Activated CD4-positive, alpha-beta T cell treated with anti-CD3 and anti-CD28 coated beads, Interleukin-2, amount 50 U/mL, for 24 hours (primary cell): ENCODE data around the gene NAT14.

Experiments
- DNase-seq, 2 donors: peaks; one replicate each; pipeline ENCODE4 v3.0.0-alpha.2; 2020; ENCODE audit warnings: low read depth in 1 of 2, low spot score in 1 of 2

Gene NAT14

DNA sequence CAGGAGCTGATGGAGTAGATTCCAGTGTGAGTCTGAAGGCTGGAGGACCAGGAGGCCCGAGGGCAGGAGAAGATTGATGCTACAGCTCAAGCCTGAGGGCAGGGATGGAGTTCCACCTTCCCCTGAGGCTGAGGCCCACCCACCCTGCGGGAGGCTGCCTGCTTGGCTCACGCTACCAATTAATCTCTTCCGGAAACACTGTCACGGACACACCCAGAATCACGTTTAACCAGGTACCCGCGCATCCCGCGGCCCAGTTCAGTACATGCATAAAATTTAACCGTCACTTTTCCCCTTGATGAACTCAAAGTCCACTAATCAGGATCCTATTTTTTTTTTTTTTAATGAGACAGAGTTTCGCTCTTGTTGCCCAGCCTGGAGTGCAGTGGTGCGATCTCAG lies 13.7 kb upstream of the NAT14 start:
- no peak for DNase-seq

DNA sequence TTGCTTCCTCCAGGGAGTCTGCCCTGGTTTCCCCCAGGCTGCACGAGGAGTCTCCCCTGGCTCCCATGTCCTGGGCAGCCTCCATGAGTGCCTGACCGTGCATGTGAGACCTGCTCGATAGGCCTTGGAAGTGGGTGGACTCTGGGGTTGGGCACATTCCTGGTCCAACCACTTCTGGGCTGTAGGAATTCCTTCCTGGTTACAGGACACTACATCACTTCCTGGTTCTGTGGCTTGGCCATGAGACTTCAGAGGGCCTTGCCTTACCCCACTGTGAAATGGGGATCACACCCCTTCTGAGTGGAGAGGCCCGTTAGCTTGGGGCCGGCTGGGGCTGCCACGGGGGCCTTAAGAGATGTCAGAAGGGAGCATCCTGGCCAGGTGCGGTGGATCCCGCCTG lies 12.5 kb upstream of the NAT14 start:
- DNase-seq = no peak

DNA sequence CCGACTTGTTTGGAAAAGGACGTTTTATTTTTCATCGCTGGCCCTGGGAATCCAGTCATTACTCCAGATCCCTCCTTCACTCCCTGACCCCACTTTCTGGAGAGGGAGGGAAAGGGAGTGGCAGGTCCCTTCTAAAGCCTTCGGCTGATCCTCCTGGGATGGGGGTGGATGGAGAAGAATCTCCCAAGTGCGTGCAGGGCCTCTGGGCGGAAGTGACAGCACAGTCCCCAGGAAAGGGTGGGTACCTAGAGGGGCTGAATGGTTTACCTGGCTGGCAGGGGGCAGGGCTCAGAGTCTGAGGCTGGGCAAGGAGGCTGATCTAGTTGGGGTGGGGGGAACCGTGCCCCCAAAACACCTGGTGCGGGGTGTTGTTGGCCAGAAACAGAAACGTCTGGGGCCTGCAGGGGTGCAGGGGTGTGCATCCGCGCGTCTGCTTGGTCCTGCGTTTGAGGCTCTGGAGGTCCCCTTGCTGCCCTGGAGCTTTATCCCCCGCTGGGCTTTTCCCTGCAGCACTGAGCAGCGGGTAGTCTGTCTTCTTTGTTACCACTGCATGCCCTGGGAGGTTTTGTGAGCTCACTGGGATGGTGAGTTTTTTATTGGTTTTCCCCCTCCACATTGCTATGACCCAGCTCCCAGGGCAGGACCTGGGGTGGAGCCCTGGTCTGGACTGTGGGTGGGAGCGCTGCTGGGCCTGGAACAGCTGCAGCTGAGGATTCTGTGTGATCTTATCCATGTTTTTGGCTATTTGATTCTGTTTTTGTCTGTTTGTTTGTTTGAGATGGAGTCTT lies 11.6 kb upstream of the NAT14 start:
- DNase-seq = no peak

DNA sequence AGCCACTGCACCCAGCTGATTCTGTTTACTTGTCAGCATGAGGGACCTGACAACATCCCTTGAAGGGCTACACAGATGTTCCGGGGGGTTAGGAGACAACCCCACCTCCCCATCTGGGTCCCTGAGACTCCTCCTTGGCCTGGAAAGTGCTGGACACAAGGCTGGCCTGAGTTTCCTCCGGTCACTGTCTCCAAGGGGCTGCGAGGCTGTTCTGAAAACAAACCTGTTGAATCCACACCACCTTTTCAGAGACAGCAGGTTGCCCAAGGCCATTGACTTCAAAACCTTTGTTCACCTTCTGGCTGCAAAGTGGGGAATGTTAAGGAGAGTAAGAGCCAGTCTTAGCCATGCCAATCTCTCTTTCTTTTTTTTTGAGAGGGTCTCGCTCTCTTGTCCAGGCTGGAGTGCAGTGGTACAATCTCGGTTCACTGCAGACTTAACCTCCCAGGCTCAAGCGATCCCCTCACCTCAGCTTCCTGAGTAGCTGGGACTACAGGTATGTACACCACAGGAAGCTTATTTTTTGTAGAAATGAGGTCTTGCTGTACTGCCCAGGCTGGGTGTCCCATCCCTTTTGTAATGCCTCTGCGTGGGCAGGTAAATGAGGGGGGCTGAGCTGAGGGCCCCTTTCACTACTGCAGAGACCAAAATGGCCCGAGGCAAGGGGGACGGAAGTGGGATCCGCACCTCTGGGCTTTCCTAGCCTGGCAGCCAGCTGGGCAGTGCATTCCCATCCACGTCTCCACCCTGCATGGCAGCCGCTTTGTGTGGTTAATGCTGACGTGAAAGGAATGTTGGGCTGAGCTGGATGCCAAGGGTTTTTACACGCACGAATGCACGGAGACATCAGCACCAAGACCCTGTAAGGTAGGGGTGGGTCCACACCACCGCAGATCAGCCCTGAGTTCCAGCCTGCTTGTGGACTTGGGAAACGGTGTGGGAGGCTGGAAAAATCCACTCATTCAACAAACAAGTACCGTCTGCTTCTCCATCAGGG lies 10.4 kb upstream of the NAT14 start:
- no peak for DNase-seq

DNA sequence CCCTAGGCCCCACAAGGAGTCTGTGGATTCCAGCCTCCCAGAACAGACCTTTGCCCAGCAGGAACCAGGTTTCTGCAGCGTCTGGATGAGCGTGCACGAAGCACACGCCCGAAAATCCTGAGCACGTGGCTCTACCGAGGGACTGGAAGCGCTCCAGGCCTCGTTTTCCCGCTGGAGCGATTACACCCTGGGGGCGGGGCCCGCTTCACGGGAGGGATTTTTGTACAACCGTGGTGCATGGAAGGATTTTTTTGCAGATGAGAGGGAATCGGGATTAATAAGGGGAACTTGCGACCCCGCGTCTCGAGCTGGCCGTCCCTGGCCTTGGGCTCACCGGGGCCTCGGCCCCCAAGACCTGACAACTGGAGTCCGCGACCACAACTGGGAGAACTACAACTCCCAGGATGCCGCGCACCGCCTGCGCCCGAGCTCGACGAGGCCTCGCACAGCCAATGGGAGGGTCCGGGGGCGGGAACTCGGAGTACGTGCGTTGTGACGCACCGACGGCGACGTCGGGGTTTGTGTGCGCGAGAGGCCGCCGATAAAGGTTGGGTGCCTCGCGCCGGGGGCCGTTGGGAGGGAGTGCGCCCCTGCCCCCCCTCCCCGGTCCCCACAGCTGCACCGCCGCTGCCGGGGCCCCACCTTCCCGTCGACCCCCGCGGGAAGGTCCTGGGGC lies 8.8 kb upstream of the NAT14 start, which contains the start of gene ZNF628:
TSS of gene ZNF628 (plus strand) at position 518 of the 676 bp plus-strand sequence. CDS start 3,294 bp downstream, outside the sequence.
- peak; percentile 97 for DNase-seq

DNA sequence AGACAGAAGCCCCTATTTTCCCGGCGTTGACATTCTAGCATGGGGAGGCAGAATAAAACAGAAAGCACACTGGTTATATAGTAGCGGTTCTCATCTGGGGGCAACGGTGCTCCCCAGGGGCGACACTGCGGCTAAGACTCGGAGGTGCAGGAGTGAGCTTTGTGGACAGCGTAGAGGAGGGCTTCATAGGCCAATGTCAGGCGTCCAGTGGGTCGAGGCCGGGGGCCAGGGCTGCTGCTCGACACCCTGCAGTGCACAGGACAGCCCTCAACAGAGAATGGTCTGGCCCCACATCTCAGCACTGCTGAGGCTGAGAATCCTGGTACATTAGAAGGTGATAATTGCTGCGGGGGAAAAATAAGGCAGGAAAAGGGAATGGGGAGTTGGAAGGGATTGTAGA lies 7.1 kb upstream of the NAT14 start:
- no peak for DNase-seq

DNA sequence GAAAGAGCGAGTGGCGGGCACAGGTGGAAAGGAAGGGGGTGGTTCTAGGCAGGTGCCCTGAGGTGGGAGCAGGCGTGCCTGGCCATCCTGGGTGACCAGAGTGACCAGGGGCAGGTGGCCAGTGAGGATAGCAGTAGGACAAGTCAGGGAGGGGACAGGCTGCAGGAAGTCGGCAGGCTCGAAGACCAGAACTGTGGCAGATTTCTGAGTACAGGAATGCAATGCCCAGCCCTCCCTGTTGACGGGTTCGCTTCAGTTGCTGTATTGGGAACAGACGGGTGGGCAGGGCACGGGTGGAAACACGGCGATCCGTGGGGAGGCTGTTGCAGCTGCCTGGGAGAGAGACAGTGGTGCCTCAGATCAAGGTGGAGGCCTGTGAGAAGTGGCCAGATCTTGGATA lies 6.6 kb upstream of the NAT14 start:
- DNase-seq = no peak

DNA sequence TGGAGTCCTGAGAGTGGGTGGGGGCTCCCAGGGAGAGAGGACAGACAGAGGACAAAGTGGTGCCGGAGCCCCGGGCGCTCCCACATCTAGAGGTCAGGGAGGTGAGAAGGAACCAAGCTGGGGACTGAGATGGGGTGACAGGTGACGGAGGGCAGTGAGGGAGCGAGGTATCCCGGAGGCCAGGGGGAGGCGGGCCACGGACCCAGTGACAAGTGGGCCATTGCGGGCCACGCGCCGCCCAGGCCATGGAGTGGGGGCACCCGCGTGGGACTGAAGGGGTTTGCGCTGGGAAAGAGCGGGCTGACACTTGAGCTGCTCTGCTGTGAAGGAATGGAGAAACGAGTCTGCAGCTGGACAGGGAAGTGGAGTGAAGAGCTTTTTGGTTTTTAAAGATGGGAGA lies 5.9 kb upstream of the NAT14 start:
- no peak for DNase-seq

DNA sequence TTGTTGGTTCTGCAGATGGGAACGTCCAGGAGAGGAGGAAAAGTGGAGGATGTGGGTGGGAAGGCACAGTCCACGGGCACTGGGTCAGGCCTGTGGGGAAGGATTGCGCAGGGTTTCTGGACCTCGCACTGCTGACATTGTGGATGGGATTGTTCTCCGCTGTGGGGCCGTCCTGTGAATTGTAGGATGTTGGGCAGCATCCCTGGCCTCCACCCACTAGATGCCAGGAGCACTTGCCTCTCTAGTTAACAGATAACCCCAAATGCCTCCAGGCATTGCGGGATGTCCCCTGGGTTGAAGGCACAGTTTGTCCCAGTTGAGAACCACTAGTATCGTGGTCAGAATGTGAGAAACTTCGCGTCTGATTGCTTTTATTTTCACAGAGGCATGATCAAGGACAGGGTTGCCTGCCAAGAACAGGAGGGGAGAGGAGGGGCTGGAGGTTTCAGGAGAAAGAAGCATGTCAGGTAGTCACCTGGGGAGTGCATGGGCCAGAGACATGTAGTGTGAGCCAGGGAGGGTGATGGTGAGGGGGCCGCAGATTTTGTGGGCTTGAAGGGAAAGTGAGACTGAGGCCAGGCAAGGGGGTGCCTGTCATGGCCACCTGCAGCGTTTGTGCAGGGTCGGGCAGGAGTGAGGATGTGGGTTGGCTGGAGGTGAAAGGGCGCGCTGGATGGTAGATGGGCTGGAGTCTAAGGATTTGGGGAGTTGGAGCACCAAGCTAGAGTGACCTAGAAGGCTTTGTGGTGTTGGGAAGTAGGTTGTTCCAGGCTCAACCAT lies 5.3 kb upstream of the NAT14 start:
- no peak for DNase-seq

DNA sequence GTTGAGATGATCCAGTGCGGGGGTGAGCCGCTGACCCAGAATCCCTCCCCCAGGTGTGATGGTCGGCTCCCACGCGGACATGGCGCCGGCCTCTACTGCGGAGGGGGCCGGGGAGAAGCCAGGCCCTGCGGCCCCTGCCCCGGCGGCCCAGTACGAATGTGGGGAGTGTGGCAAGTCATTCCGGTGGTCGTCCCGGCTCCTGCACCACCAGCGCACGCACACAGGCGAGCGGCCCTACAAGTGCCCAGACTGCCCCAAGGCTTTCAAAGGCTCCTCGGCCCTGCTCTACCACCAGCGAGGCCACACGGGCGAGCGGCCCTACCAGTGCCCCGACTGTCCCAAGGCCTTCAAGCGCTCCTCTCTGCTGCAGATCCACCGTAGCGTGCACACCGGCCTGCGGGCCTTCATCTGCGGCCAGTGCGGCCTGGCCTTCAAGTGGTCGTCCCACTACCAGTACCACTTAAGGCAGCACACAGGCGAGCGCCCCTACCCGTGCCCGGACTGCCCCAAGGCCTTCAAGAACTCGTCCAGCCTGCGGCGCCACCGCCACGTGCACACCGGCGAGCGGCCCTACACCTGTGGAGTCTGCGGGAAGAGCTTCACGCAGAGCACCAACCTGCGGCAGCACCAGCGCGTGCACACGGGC lies 3.7 kb upstream of the NAT14 start:
- DNase-seq = no peak

DNA sequence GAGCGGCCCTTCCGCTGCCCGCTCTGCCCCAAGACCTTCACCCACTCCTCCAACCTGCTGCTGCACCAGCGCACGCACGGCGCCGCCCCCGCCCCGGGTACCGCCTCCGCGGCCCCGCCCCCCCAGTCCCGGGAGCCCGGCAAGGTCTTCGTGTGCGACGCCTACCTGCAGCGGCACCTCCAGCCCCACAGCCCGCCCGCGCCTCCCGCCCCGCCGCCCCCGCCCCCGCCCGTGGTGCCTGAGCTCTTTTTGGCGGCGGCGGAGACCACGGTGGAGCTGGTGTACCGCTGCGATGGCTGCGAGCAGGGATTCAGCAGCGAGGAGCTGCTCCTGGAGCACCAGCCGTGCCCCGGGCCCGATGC lies 3.2 kb upstream of the NAT14 start:
- DNase-seq = no peak

DNA sequence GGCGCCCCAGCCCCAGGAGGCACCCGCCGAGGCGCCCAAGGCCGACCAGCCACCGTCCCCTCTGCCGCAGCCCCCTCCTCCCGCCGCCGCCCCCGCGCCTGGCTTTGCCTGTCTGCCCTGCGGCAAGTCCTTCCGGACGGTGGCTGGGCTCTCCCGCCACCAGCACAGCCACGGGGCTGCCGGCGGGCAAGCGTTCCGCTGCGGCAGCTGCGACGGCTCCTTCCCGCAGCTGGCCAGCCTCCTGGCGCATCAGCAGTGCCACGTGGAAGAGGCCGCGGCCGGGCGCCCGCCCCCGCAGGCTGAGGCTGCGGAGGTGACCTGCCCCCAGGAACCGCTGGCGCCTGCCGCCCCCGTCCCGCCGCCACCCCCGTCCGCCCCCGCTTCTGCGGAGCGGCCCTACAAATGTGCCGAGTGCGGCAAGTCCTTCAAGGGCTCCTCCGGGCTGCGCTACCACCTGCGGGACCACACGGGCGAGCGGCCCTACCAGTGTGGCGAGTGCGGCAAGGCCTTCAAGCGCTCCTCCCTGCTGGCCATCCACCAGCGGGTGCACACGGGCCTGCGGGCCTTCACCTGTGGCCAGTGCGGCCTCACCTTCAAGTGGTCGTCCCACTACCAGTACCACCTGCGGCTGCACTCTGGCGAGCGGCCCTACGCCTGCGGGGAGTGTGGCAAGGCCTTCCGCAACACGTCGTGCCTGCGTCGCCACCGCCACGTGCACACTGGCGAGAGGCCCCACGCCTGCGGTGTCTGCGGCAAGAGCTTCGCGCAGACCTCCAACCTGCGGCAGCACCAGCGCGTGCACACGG lies 2.6 kb upstream of the NAT14 start:
- DNase-seq = no peak

DNA sequence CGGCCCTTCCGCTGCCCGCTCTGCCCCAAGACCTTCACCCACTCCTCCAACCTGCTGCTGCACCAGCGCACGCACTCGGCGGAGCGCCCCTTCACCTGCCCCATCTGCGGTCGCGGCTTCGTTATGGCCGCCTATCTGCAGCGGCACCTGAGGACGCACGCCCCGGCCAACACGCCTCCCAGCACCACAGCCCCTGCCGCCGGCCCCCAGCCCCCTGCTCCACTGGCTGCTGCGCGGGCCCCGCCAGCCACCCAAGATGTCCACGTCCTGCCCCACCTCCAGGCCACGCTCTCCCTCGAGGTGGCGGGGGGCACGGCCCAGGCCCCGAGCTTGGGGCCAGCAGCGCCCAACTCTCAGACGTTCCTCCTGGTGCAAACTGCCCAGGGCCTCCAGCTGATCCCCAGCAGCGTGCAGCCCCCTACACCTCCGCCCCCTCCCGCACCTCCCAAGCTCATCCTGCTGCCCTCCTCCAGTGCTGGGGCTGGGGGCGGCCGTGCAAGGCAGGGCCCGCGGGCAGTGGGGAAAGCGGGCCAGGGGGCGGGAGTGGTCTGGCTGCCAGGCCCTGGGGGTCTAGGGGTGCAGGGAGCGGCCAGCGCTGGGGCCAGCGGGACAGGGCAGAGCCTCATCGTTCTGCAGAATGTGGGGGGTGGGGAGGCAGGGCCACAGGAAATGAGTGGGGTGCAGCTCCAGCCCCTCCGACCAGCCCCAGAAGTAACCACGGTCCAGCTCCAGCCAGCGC lies 1.9 kb upstream of the NAT14 start:
- DNase-seq = no peak

DNA sequence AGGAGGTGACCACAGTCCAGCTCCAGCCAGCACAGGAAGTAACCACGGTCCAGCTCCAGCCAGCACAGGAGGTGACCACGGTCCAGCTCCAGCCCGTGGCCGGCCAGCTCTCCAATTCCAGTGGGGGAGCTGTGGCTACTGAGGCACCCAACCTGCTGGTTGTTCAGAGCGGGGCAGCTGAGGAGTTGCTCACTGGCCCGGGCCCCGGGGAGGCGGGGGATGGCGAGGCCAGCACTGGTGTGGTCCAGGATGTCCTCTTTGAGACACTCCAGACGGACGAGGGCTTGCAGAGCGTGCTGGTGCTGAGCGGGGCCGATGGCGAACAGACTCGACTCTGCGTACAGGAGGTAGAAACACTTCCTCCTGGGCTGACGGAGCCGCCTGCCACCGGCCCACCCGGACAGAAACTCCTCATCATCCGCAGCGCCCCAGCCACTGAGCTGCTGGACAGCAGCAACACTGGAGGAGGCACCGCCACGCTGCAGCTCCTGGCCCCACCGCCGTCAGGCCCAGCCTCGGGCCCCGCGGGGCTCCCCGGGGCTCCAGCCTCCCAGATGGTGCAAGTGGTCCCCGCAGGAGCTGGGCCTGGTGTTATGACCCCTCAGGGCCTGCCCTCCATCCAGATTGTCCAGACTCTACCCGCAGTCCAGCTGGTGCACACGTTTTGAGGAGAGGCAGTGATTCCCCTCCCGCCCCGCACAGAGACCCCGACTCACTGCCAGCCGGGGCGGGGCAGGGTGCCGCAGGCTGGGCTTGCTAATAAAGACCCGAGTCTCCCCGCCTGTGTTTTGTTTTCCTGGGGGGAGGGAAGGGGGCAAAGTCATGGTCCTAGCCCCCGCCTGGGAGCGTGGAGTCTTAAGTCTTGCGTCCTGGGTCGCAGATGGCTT lies 1.0 kb upstream of the NAT14 start:
- DNase-seq = no peak

DNA sequence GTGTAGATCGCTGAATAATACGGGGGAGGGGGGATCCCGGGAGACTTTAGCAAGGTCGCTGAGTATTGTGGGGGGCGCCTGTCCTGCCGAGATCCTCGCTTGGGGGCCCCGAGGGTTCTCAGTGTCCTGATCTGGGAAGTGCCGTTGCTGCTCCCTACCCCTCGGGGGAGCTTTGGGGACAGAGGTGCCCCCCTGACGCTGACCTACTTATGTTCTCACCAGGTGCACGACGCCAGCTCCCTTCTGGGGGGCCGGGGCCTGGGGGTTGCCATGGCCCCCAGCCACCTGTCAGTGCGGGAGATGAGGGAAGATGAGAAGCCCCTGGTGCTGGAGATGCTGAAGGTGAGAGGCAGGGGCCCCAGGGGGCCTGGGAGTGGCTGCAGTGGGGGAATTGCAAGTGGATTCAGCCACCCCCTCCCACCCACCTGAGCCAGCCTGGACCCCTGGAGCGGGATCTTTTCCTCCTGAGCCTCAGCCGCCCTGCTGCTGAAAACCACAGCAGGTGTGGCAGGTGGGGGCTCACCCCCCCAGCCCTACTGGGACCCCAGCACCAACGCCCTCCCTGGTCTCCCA lies 537 bp downstream of the NAT14 start:
- DNase-seq = no peak

DNA sequence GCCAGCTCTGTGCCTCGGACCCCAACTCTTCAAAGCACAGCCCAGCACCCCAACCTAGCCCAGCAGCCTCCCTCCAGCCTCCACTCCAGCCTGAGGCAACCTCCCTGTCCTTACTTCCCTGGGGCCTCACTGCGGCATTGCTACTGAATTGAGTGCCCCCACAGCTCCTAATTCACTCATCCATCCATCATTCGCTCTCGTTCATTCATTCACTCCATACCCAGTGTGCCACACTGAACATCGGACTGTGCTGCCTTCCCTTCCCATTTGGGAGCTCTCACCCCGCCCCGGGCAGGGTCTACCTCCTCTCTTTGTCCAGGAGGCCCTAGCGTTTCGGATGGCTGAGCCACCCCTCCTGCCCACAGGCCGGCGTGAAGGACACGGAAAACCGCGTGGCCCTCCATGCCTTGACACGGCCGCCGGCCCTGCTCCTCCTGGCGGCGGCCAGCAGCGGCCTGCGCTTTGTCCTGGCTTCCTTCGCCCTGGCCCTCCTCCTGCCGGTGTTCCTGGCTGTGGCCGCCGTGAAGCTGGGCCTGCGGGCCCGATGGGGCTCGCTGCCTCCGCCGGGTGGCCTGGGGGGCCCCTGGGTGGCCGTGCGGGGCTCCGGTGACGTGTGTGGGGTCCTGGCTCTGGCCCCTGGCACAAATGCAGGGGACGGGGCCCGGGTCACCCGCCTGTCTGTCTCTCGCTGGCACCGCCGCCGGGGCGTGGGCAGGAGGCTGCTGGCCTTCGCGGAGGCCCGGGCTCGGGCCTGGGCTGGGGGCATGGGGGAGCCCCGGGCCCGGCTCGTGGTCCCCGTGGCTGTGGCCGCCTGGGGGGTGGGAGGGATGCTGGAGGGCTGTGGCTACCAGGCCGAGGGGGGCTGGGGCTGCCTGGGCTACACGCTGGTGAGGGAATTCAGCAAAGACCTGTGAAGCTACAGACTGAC lies 1.3 kb downstream of the NAT14 start:
- no peak for DNase-seq
